H1 (cell line): ENCODE results near the gene PXDC1. TPM values are rescaled to one million over a fixed set of nuclear protein-coding genes. Genes with fewer than 3 reads are reported as not detected.

Experiments
- CTCF ChIA-PET: fragments of 300-600 bp; sonication (Branson Sonifier 250); formaldehyde crosslinking; loops from one replicate; lab custom pipeline; 2021; ENCODE audit not compliant: partially characterized antibody; lab: Charles Lee
- POLR2A ChIA-PET: fragments of 300-600 bp; sonication (Branson Sonifier 250); formaldehyde crosslinking; loops from one replicate; lab custom pipeline; 2021; ENCODE audit warnings: inconsistent platforms; ENCODE audit not compliant: partially characterized antibody; lab: Charles Lee
- DNase-seq, 2 experiments: peaks; one replicate each; pipeline versions ENCODE4 v3.0.0 to v3.0.0-alpha.2; 2010 to 2022; ENCODE audit warnings: low spot score in 2 of 2, low read depth in 1 of 2, mixed read lengths in 1 of 2
- FAIRE-seq: peaks from 2 replicates; lab custom pipeline; 2011; peaks lifted over from hg19 to GRCh38; lab: Jason Lieb, UNC
- H2AFZ ChIP-seq: 2 replicates; pipeline ENCODE4 v1.8.1; 2012; ENCODE audit warnings: low read length, inconsistent platforms
- H2AK5ac ChIP-seq: 2 replicates; pipeline ENCODE4 v1.6.1; 2013; ENCODE audit warnings: low read depth, low read length
- H2BK120ac ChIP-seq: replicated peaks from 2 replicates; pipeline ENCODE3; 2013; ENCODE audit warnings: low read depth, low read length, inconsistent platforms
- H2BK12ac ChIP-seq: 2 replicates; pipeline ENCODE4 v1.6.1; 2013; ENCODE audit warnings: low read depth, low read length
- H2BK15ac ChIP-seq: 2 replicates; pipeline ENCODE4 v1.6.1; 2013; ENCODE audit warnings: low read length
- H2BK20ac ChIP-seq: 2 replicates; pipeline ENCODE4 v1.6.1; 2013; ENCODE audit warnings: low read length
- H2BK5ac ChIP-seq: 2 replicates; pipeline ENCODE4 v1.6.1; 2013; ENCODE audit warnings: low read depth, low read length
- H3K14ac ChIP-seq: 2 replicates; pipeline ENCODE4 v1.6.1; 2013; ENCODE audit warnings: inconsistent platforms; ENCODE audit not compliant: insufficient read length
- H3K18ac ChIP-seq: 2 replicates; pipeline ENCODE4 v1.6.1; 2013; ENCODE audit warnings: low read length; ENCODE audit errors: extremely low read depth
- H3K23ac ChIP-seq: 2 replicates; pipeline ENCODE4 v1.6.1; 2013; ENCODE audit warnings: inconsistent platforms; ENCODE audit not compliant: insufficient read length
- H3K23me2 ChIP-seq: 2 replicates; pipeline ENCODE4 v1.6.1; 2013; ENCODE audit warnings: low read depth, low read length
- H3K27ac ChIP-seq: 2 replicates; pipeline ENCODE4 v1.6.1; 2011; ENCODE audit warnings: low read depth, low read length, inconsistent platforms
- H3K27me3 ChIP-seq, 4 experiments: replicated peaks in 1 of 4; 1 replicate in 1 of 4; 2 replicates in 3 of 4; pipeline versions ENCODE4 v1.6.1 to v1.8.1; 2011 to 2013; ENCODE audit warnings: low read length in 3 of 4, mild to moderate bottlenecking in 3 of 4, inconsistent platforms in 2 of 4, mixed read lengths in 2 of 4, moderate library complexity in 1 of 4; ENCODE audit not compliant: control insufficient read depth in 3 of 4, insufficient read depth in 3 of 4; ENCODE audit errors: extremely low read depth in 1 of 4
- H3K36me3 ChIP-seq, 4 experiments: 2 replicates each; pipeline versions ENCODE4 v1.6.1 to v1.8.1; 2011 to 2013; ENCODE audit warnings: mild to moderate bottlenecking in 4 of 4, low read length in 3 of 4, moderate library complexity in 2 of 4, control low read depth in 1 of 4, inconsistent platforms in 1 of 4; ENCODE audit not compliant: insufficient read depth in 4 of 4, control insufficient read depth in 2 of 4
- H3K4ac ChIP-seq: replicated peaks from 2 replicates; pipeline ENCODE3; 2013; ENCODE audit warnings: low read length, low read depth, mixed read lengths, inconsistent platforms; ENCODE audit not compliant: insufficient read length
- H3K4me1 ChIP-seq, 4 experiments: replicated peaks in 1 of 4; 1 replicate in 1 of 4; 2 replicates in 3 of 4; pipeline versions ENCODE4 v1.6.1 to v1.8.1; 2011 to 2013; ENCODE audit warnings: low read length in 3 of 4, inconsistent platforms in 2 of 4, mixed read lengths in 1 of 4; ENCODE audit not compliant: insufficient read depth in 4 of 4, control insufficient read depth in 3 of 4
- H3K4me2 ChIP-seq, 2 experiments: 2 replicates each; pipeline versions ENCODE4 v1.6.1 to v1.8.1; 2011 to 2013; ENCODE audit warnings: low read depth in 2 of 2, low read length in 2 of 2, control low read depth in 1 of 2, inconsistent platforms in 1 of 2, mild to moderate bottlenecking in 1 of 2; ENCODE audit not compliant: insufficient read depth in 1 of 2
- H3K4me3 ChIP-seq, 4 experiments: fragments of 200-600, 300-600 bp in 1 of 4; sonication (generic), shearing (Covaris generic), sonication (Bioruptor Twin) in 1 of 4; 2 replicates each; pipeline versions ENCODE4 v1.5.1 to v1.8.1; 2011 to 2016; ENCODE audit warnings: low read length in 4 of 4, low read depth in 3 of 4, control low read depth in 2 of 4, inconsistent platforms in 2 of 4, mild to moderate bottlenecking in 2 of 4, mixed read lengths in 1 of 4, moderate library complexity in 1 of 4; ENCODE audit not compliant: insufficient read depth in 2 of 4; ENCODE audit errors: extremely low read depth in 1 of 4
- H3K56ac ChIP-seq: replicated peaks from 2 replicates; pipeline ENCODE3; 2013; ENCODE audit warnings: low read depth, mild to moderate bottlenecking, mixed read lengths, low read length, inconsistent platforms; ENCODE audit not compliant: insufficient read length
- H3K79me1 ChIP-seq: 2 replicates; pipeline ENCODE4 v1.6.1; 2013; ENCODE audit warnings: low read depth, low read length, control low read depth
- H3K79me2 ChIP-seq, 2 experiments: 2 replicates each; pipeline versions ENCODE4 v1.6.1 to v1.8.1; 2012 to 2013; ENCODE audit warnings: low read length in 2 of 2, mild to moderate bottlenecking in 2 of 2, inconsistent platforms in 1 of 2; ENCODE audit not compliant: insufficient read depth in 2 of 2, control insufficient read depth in 1 of 2
- H3K9ac ChIP-seq, 4 experiments: replicated peaks in 1 of 4; 1 replicate in 1 of 4; 2 replicates in 3 of 4; pipeline versions ENCODE4 v1.6.1 to v1.8.1; 2011 to 2013; ENCODE audit warnings: low read depth in 3 of 4, low read length in 3 of 4, control low read depth in 2 of 4, mild to moderate bottlenecking in 2 of 4, moderate library complexity in 2 of 4, inconsistent platforms in 1 of 4; ENCODE audit errors: extremely low read depth in 1 of 4
- H3K9me3 ChIP-seq, 2 experiments: 2 replicates each; pipeline versions ENCODE4 v1.6.1 to v1.8.1; 2012 to 2013; ENCODE audit warnings: mild to moderate bottlenecking in 2 of 2, moderate library complexity in 2 of 2, control low read depth in 1 of 2, inconsistent platforms in 1 of 2, low read depth in 1 of 2, low read length in 1 of 2, mixed read lengths in 1 of 2; ENCODE audit not compliant: insufficient read depth in 2 of 2
- H4K20me1 ChIP-seq, 2 experiments: replicated peaks in 1 of 2; 2 replicates each; pipeline versions ENCODE3 to v1.8.1; 2011 to 2013; ENCODE audit warnings: inconsistent platforms in 2 of 2, low read length in 2 of 2, mild to moderate bottlenecking in 1 of 2; ENCODE audit not compliant: insufficient read depth in 2 of 2, control insufficient read depth in 1 of 2
- H4K5ac ChIP-seq: 2 replicates; pipeline ENCODE4 v1.6.1; 2013; ENCODE audit warnings: low read length, low read depth, mixed read lengths, inconsistent platforms; ENCODE audit not compliant: insufficient read length
- H4K8ac ChIP-seq: 2 replicates; pipeline ENCODE4 v1.8.0; 2013; ENCODE audit warnings: mild to moderate bottlenecking, moderate library complexity, low read length, inconsistent platforms; ENCODE audit not compliant: insufficient read depth; ENCODE audit errors: extremely low read depth
- H4K91ac ChIP-seq: replicated peaks from 2 replicates; pipeline ENCODE3; 2013; ENCODE audit warnings: low read length, mixed read lengths, inconsistent platforms; ENCODE audit not compliant: insufficient read length
- EGR1 ChIP-seq: IDR thresholded peaks from 2 replicates; pipeline ENCODE4 v1.6.1; 2011; ENCODE audit warnings: low read depth, low read length, borderline replicate concordance
- HDAC2 ChIP-seq, 2 experiments: fragments of 300-600 bp in 1 of 2; sonication (generic) in 1 of 2; IDR thresholded peaks; 2 replicates each; pipeline ENCODE4 v1.6.1; 2011 to 2012; ENCODE audit warnings: low read depth in 2 of 2, low read length in 2 of 2, mild to moderate bottlenecking in 2 of 2, moderate library complexity in 2 of 2, borderline replicate concordance in 1 of 2, inconsistent platforms in 1 of 2
- SIRT6 ChIP-seq: IDR thresholded peaks from one replicate; pipeline ENCODE4 v1.7.1; 2012; ENCODE audit warnings: low read length, inconsistent platforms
- SP2 ChIP-seq: IDR thresholded peaks from 2 replicates; pipeline ENCODE4 v1.6.1; 2012; ENCODE audit warnings: mild to moderate bottlenecking, low read length, inconsistent platforms
- SRF ChIP-seq: IDR thresholded peaks from 2 replicates; pipeline ENCODE4 v1.6.1; 2011; ENCODE audit warnings: mild to moderate bottlenecking, low read depth, low read length, moderate library complexity
- TAF1 ChIP-seq: IDR thresholded peaks from 2 replicates; pipeline ENCODE4 v1.6.1; 2011; ENCODE audit warnings: mild to moderate bottlenecking, low read depth, low read length
- TAF7 ChIP-seq: optimal IDR thresholded peaks from 2 replicates; pipeline ENCODE3; 2011; ENCODE audit warnings: low read depth, mild to moderate bottlenecking, inconsistent platforms, low read length, moderate library complexity, borderline replicate concordance
- WGBS, 2 experiments: shearing (Covaris generic) in 1 of 2; methylation state at CpG; one replicate each; pipeline versions ENCODE4 v1.1.6 to v1.1.7; 2013 to 2015; ENCODE audit warnings: low lambda C conversion rate in 2 of 2, mixed read lengths in 2 of 2, inconsistent platforms in 1 of 2, low coverage in 1 of 2, missing lambda C conversion rate in 1 of 2; ENCODE audit not compliant: insufficient replicate concordance in 2 of 2, insufficient coverage in 1 of 2, insufficient read length in 1 of 2; ENCODE audit errors: extremely low coverage in 1 of 2, missing lambda C conversion rate in 1 of 2; 5-methylcytosine and 5-hydroxymethylcytosine counted together
- polyA plus RNA-seq, 7 experiments: library from polyadenylated mRNA; depleted of rRNA in 3 of 7; stranded (reverse) in 5 of 7; unstranded in 2 of 7; fragments of >200 nt in 5 of 7; fragments of 200-250 nt in 2 of 7; gene quantifications; 1 replicate in 5 of 7; 2 replicates in 1 of 7; 4 replicates in 1 of 7; pipeline versions ENCODE4 v1.2.1 to v1.2.3, GENCODE V29; 2011 to 2013; ENCODE audit warnings: missing spikeins in 2 of 7, mixed read lengths in 2 of 7
- total RNA-seq: library from RNA; stranded (reverse); fragmentation: NEBNext Ultra II Directional; extraction: Animal tissue kit (Norgen Biotek cat#: 25700); gene quantifications from 2 replicates; pipeline ENCODE4 v1.2.1, GENCODE V29; 2021

PXDC1 gene
- total and polyA plus RNA-seq, 2 of the 8 experiments (the other 6 are each of a cell fraction or from before 2014, with no cell fraction given), result 1.7 to 2.0 TPM

- Histone ChIP-seq H3K4me1 (no peaks in the 10 kb centered on the region), H3K56ac (no peak overlapping the region), H4K8ac (no peak overlapping the region), H3K79me2 (no peaks in the 10 kb centered on the region), H3K4me2 (no peak overlapping the region), H4K5ac (no peak overlapping the region), H3K23ac (no peak overlapping the region), H2BK12ac (no peak overlapping the region), H3K36me3 (no peaks in the 10 kb centered on the region), H3K4me3 (no peak overlapping the region), H3K27ac (no peak overlapping the region), H3K23me2 (no peaks in the 10 kb centered on the region), H3K18ac (no peak overlapping the region), H3K79me1 (no peaks in the 10 kb centered on the region), H4K91ac (no peak overlapping the region), H3K14ac (no peak overlapping the region), H2BK15ac (no peak overlapping the region), H3K9ac (no peak overlapping the region), H2BK20ac (no peak overlapping the region), H4K20me1 (no peaks in the 10 kb centered on the region), H2AK5ac (no peak overlapping the region), H3K9me3 (0 out of 4 replicates have a peak, but pooled peaks cover 0 to 4% of the 10 kb centered on the region in 2 experiments), H2BK120ac (no peak overlapping the region), H2BK5ac (no peak overlapping the region), H3K4ac (no peak overlapping the region), H2AFZ (no peak overlapping the region), H3K27me3 (no peaks in the 10 kb centered on the region; a peak in 1 of 7 replicates)
- ChIA-PET POLR2A (no interaction called here), CTCF (interaction anchor here (1.1 kb wide), 1 partner anchor 29 kb away, joined by 3 read pairs; no protein-coding TSS in a partner anchor)
- WGBS, 2 experiments, result 70% methylated on average over 2 of the region's 2 CpGs; no CpG with 5 or more reads in 1 of the 2 experiments
- no peak for FAIRE-seq
- TF ChIP-seq HDAC2 (IDR thresholded peaks at IDR 0.05; ENCODE audit: borderline replicate concordance in 1 of 2, low read depth in 2 of 2, low read length in 2 of 2) (no peak), SP2 (no peak), EGR1 (no peak), TAF1 (no peak), SRF (no peak), SIRT6 (no peak), TAF7 (no peak)
- no peak for DNase-seq
These were observed 44.5 kb downstream of the PXDC1 start for GRCh38 chr6:3707024-3707423.
